Neural cell (in vitro differentiated cells): ENCODE measurements around the gene COL5A1.

Experiments
- EP300 ChIP-seq: fragments of 450-650 bp; conservative IDR thresholded peaks from 2 replicates; pipeline ENCODE4 v1.6.1; 2014; ENCODE audit warnings: antibody characterized with exemption, mild to moderate bottlenecking, moderate library complexity; ENCODE audit not compliant: poor library complexity, severe bottlenecking
- EZH2 ChIP-seq: fragments of 200-600, 300-800 bp; shearing (Covaris generic), sonication (generic); IDR thresholded peaks from 2 replicates; pipeline ENCODE4 v1.6.1; 2014; ENCODE audit warnings: antibody characterized with exemption, low read length, borderline replicate concordance, mild to moderate bottlenecking; ENCODE audit not compliant: insufficient read depth, poor library complexity, severe bottlenecking
- POLR2AphosphoS5 ChIP-seq: IDR thresholded peaks from 2 replicates; pipeline ENCODE4 v1.6.1; 2012
- SMC3 ChIP-seq: fragments of 450-650 bp; conservative IDR thresholded peaks from 2 replicates; pipeline ENCODE4 v1.6.1; 2014; ENCODE audit warnings: antibody characterized with exemption, mild to moderate bottlenecking, moderate library complexity; ENCODE audit not compliant: poor library complexity
- TAF1 ChIP-seq: IDR thresholded peaks from 2 replicates; pipeline ENCODE4 v1.6.1; 2012; ENCODE audit warnings: low read depth
- TF ChIP-seq, protein P1 (sequence below): fragments of 450-650 bp; IDR thresholded peaks from 2 replicates; pipeline ENCODE4 v1.5.1; 2014; ENCODE audit warnings: antibody characterized with exemption, mild to moderate bottlenecking, moderate library complexity; ENCODE audit not compliant: poor library complexity, severe bottlenecking

DNA sequence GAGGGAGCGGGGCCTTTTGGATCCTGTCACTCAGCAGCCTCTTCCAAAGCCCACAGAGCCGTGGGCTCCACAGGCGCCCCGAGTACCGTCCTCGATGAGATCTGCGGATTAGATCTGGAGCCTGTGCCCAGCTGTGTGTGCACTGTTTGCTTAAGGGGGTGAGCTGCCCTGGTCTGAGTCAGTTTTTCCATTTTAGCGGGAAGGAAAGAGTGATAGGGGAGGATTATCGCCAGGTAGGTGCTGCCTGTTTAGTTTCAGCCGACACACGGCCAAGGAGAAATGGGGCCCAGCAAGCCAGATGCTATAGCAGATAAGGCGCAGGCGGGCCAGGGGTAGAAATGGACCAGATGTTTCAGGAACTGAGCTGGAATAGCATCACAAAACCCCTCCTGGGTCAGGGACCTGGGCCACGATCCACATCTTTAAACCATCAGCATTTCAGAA lies 18.1 kb downstream of the COL5A1 start:
- TF ChIP-seq, protein P1, sequence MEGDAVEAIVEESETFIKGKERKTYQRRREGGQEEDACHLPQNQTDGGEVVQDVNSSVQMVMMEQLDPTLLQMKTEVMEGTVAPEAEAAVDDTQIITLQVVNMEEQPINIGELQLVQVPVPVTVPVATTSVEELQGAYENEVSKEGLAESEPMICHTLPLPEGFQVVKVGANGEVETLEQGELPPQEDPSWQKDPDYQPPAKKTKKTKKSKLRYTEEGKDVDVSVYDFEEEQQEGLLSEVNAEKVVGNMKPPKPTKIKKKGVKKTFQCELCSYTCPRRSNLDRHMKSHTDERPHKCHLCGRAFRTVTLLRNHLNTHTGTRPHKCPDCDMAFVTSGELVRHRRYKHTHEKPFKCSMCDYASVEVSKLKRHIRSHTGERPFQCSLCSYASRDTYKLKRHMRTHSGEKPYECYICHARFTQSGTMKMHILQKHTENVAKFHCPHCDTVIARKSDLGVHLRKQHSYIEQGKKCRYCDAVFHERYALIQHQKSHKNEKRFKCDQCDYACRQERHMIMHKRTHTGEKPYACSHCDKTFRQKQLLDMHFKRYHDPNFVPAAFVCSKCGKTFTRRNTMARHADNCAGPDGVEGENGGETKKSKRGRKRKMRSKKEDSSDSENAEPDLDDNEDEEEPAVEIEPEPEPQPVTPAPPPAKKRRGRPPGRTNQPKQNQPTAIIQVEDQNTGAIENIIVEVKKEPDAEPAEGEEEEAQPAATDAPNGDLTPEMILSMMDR, result no peak
- TF ChIP-seq TAF1 (no peak), POLR2AphosphoS5 (no peak), EP300 (no peak), EZH2 (no peak), SMC3 (no peak)
